Stimulated activated CD8-positive, alpha-beta memory T cell treated with anti-CD3 and anti-CD28 coated beads, Interleukin-12 subunit alpha, Interleukin-12 subunit beta, amount 100 ng/mL, for 24 hours (primary cell): Measurements from ENCODE around the gene ATXN1.

Experiments used
- DNase-seq: peaks from one replicate; pipeline ENCODE4 v3.0.0-alpha.2; 2020; ENCODE audit errors: extremely low read depth

ATXN1 gene

DNA sequence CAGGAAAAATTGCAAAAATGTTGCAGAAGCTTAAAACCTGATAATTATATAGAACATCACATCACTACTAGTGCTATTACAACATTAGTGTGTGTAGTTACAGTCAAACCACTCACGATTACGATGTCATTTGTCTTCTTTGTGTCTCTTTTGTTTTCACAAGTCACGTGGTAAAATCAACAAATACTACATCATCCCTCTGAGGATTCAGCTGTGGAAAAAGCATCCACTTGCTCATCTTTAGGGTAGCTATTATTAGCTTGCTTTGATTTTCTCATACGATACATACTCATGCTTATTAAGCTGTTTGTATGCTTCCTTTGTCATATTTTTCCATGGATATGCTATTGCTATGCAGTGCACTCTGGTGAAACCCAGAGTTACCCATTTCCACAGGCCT is 22.2 kb upstream of the ATXN1 start:
- no peak for DNase-seq

GRCh38 chr6:16782278-16782677 is 21.0 kb upstream of the ATXN1 start:
- no peak for DNase-seq

DNA sequence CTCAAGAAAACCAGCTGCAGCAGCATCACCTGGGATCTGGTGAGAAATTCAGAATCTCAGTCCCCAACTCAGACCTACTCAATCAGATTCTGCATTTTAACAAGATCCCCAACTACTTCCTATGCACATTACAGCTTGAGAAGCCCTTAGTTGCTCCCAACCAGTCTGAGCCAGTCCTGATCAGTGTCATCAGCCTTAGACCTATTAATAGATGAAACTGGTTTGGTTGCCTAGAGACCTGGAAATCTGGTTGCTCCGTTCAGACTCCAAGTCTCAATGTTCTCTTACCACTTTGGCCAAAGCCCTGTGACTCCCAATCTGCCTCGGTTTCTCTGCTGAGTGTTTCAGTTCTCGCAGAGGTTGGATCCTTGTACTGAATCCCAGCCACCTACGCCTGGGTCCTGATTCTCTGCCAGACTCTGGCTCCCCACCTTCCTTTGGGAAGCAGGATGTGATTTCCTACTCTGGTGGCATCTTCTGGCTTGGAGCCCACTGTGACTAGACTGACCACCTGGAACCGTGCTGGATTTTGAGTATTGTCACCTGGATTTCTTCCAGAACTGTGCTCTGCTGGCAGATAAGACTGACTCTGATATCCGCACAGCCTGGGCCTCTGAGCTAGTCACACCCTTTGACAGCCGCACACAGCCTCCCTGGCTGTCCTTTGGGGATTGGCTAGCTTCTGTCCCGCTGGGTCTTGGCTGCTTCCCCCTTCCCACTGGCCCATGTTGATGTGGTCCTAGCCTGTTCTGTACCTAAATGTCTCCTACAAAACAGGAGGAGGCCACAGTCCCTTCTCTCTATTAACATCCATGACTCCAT is 20.3 kb upstream of the ATXN1 start:
- DNase-seq, result no peak

GRCh38 chr6:16778521-16778920 is 17.3 kb upstream of the ATXN1 start:
- no peak for DNase-seq

GRCh38 chr6:16777794-16778193 is 16.5 kb upstream of the ATXN1 start:
- no peak for DNase-seq

- DNase-seq, result no peak
Observed at GRCh38 chr6:16776394-16777017, 15.2 kb upstream of the ATXN1 start.

DNA sequence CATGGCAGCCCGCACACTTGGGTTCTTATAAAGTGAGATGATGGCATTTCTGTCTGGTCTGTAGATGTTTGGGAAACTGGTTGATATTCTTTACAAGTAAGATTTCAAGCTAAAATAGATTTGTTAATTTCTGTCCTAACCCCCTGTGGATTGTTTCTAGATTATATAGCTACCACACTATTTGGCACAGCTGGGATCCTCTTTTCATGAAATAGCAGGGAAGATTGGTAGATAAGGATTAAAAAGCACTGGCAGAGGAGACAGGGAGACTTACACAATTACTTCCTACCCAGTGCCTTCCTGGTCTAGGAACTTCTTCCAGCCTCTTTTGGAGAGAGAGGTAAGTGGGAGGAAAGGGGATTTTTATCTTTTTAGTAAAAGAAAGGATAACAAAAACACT is 13.2 kb upstream of the ATXN1 start:
- no peak for DNase-seq

DNA sequence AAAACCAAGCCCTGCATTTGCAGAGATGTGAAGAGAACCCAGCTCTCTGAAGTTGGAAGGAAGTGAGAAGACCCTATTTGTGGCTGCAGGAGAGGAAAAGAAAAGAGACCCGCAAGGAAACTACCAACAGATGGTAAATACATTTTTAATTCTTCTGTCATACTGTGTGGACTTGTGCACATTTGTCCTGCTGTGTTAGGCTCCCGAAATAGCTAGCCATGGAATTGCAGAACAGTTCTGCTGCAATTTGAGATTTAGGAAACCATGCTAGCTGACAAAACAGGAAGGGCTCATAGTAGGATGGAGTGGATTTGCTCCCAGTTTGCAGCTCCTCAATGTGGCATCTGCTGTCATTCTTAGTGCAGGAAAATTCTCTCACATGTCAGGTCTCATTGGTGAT is 12.1 kb upstream of the ATXN1 start:
- no peak for DNase-seq

GRCh38 chr6:16770701-16771569 is 9.7 kb upstream of the ATXN1 start:
- DNase-seq, result peak; percentile 45

DNA sequence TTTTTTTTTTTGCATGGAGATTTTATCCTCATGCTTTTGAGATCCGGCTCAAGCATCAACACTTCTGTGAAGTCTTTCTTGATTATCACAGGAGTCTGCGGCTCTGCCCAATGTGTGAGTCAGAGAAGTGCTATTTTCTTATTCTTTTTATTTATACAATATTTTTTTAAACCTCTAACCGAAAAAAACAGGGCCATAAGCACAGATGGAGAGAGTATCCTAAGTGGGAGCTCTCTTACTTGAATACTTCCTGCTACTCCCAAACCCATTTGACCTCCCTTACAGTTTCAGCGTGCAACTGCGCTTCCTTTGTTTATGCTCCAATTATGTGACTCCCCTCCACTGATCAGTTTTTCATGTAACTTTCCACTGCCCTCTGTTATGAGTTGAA is 8.7 kb upstream of the ATXN1 start:
- no peak for DNase-seq

DNA sequence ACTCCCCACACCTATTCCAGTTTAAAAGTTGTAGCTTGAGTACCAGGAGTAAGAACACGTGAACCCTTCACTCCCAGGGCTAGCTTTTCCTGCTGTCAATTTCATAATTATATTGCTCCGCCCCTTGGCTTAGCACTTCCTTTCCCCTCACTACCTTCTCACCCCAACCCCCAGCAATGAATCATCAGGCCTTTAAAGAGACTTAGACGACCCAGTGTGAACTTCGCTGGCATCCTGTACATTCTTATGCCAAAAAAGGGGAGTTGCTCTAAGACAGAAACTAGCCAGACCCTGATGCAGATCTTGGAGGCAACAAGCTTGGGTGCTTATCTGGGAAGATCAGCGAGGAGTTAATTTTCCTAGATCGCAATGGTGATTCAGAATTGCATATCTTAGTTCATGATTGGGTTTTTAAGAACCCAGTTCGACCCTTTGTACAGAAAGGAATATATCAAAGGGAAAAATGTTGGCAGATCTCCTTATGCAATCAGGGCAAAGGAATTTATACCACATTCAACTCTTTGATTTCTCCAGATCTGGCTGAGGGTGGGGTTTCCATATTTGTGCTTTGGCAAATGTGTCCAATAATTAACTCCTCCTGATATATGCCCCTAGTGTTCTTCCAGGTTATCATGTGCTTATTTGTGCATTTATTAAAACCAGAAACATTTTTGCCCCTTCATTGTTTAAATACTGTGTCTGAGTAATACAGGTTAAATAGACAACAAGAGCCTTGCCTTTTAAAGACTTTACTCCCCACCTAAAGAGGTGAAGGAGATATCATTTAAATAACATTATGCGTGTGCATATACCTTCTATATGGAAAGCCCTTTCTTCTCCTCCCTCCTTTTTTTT is 8.1 kb upstream of the ATXN1 start:
- peak; percentile 30 for DNase-seq

DNA sequence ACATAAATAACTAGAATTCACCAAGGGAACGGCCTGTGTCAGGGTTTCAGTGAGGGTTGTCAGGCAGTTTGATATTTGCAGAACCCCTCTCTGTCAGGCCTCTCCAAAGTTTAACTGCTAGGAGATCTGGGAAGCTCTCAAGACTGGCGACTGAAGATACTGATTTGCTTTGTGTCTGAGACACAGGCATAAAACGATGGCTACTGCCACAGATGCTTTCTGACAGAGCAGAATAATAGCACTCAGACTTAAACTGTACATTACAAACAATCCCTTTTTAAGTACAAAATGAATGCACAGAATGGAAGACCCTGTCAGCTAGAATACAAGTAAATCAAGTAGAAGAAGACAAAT is 7.2 kb upstream of the ATXN1 start:
- no peak for DNase-seq

GRCh38 chr6:16767765-16768476 is 6.7 kb upstream of the ATXN1 start:
- DNase-seq, result no peak

DNA sequence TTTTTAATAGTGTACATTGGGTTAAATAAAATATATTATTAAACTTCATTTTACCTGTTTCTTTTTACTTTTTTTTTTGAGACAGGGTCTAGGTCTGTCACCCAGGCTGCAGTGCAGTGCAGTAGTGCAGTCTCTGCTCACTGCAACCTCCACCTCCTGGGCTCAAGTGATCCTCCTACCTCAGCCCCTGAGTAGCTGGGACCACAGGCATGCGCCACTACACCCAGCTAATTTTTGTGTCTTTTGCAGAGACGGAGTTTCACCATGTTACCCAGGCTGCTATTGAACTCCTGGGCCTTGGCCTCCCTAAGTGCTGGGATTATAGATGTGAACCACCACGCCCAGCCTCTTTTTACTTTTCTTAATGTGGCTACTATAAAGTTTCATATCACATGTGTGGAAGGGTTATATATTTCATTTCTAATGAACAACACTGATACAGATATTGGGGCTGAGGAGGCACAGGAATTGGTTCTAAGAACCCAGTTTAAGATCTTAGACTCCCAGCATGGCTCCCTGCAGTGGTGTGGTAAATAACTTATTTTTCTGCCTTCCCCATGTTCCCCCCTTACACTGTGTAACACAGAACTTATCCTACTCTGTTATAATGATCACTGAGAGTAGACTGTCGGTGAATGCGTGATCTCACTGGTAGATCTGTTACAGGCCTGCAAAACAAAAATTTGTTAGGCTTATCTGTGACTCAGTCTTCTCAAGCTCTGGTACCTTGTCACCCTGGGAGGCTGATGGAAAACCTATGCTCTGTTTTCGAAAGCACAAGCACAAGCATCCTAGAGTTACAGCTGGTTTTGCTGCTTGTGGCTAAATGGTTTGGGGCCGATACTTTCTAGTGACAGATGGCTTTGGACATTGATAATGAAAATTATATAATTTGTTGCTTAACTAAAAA is 5.8 kb upstream of the ATXN1 start:
- no peak for DNase-seq

DNA sequence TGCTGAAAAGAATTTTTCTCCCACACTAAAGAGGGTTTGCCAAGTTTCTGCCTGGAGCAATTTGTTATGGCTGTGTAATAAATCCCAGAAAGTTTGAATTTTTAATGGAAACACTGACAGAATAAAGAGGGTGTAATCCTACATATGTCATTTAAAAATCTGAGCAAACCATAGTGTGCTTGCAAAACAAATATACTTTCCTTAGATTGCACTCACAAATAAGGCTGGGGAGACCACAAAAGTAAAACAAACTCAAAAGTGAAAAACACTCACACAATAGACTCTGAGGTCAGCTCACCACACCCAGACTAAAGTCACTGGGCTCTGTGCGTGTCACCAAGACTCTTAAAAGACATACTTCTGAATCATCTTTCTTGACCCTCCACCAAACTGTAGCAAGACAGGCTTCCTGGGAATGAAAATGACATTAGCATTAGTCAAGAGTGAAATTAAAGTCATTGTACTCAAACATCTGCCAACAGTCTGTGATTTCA is 4.8 kb upstream of the ATXN1 start:
- DNase-seq, result no peak

DNA sequence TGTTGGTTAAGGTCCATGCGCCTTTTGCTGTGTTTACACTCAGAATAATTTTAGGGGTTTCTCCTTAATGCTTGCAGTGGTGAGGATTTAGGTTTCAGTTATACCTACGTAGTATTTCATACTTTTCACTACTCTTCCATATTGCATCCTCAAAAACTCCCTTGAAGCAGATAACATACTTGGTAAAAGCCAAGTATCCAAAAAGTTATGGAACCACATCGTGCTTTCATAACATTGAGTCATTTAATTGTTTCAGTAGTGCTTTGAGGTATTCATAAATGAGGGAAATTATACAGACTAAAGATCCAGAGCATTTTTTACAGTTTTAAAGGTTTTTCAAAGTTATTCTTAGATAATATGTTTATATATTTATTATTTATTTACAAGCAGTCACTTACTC is 4.0 kb upstream of the ATXN1 start:
- no peak for DNase-seq

GRCh38 chr6:16764188-16764950 is 3.1 kb upstream of the ATXN1 start:
- DNase-seq, result no peak

DNA sequence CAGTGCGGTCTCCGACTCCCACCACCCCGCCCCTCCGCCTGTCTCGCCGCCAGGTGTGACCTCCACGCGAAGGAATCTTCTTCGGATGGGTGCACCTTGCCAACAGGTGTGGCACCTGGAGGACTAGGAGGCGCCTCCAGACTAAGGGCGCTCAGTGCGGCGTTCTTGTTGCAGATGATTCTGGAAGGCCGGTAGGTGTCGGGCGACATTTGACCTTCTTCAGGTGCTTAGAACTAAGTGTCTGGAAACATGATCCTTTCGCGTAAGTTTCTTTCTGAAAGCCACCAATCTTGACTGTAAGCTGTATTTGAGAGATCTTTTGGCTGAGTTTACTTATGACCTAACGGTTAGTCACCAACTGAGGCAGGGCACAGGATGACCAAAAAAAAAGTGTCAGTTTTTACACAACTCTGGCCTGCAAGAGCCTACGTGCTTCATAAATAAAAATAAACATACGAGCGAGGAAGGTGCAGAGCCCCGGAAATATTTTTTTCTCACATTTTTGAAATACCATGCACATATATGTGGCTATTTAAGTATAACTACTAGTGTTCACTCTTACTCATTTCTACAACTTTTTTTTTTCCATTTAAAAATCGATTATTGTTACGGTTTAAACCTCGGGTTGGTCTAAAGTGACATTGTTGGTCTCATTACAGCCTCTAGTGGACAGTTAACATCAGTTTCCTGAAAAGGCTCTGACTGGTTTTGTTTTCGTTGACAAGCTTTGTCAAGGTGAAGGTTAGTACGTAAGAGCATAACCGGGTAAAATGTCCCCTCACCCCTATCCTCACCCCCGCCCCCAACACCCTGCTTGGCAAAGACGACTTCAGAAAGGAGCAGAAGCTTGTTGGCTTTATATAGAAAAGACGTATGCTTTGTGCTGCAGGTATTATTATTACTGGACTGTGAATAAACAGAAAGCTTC is 1.6 kb upstream of the ATXN1 start:
- DNase-seq, result peak; percentile 19
